ENCODE results near the gene ABCB8. TPM values are rescaled to one million over a fixed set of nuclear protein-coding genes. Genes with fewer than 3 reads are reported as not detected.

ABCB8 gene
- total and polyA plus RNA-seq, 9 of the 15 experiments (the other 6 are each of a cell fraction or from before 2014, with no cell fraction given), result 7.6 to 106 (median 36.3) TPM

DNA sequence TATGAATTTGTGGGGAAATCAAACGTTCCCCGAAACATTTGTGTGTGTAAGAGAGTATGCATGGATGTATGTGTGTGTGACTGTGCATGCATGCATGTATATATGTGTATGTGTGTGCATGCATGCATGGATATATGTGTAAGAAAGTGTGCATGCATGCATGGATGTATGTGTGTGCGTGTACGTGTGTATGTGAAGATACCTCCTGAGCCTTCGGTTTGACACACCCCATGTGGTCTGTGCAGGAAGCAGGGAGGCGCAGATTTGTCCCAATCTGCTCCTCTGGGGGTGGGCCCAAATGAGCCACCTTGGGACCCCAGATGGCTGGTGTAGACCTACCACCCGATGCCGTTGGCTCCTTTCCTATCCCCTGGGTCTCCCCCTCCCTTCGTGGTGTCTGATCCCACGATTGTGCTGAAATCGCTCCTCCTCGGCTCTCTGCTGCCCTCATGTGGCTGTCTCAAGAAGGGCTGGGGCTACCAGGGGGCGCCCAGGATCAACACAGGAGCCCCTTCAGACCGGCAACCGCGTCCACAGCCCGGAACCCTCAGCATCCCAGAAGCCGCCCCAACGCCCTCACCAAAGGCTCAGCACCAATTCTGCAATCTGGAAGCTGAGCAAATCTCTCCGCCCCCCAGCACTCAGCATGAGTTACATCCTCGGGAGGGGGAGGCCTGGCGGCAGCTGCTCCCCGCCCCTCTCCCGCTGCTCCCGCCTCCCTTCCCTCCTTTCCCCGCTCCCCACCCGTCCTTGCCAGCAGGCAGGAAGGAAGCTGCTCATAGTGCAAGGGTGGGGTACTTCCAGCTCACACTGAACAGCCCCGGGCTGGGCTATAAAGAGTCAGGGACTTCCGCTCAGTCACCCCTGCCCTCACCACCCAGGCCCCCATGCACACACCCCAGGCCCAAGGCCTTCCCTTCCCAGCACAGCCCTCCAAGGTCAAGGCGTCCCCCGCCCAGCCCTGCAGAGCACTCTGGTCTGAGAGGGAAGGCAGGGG is 39.7 kb upstream of the ABCB8 start (continued):
- TF ChIP-seq, protein P1, sequence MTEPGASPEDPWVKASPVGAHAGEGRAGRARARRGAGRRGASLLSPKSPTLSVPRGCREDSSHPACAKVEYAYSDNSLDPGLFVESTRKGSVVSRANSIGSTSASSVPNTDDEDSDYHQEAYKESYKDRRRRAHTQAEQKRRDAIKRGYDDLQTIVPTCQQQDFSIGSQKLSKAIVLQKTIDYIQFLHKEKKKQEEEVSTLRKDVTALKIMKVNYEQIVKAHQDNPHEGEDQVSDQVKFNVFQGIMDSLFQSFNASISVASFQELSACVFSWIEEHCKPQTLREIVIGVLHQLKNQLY (CRISPR knock-in tag; conservative IDR thresholded peaks at IDR 0.05), result no peak; a peak in 1 of 4 replicates
- TF ChIP-seq POLR2B (IDR thresholded peaks at IDR 0.05; ENCODE audit: low read depth, partially characterized antibody) (no peak), CREB1 (IDR thresholded peaks at IDR 0.05) (no peak; the same call in 1 of the 2 replicates), CREB1 (CRISPR knock-in tag; IDR thresholded peaks at IDR 0.05) (peak; percentile 27; the same call in 1 of the 2 replicates), CHCHD3 (CRISPR knock-in tag; IDR thresholded peaks at IDR 0.05) (no peak), ETV1 (tag; conservative IDR thresholded peaks at IDR 0.05; ENCODE audit: low read depth) (peak; percentile 74), GTF2F1 (IDR thresholded peaks at IDR 0.05; ENCODE audit: low read depth, low read length) (no peak)
- TF ChIP-seq, protein P2, sequence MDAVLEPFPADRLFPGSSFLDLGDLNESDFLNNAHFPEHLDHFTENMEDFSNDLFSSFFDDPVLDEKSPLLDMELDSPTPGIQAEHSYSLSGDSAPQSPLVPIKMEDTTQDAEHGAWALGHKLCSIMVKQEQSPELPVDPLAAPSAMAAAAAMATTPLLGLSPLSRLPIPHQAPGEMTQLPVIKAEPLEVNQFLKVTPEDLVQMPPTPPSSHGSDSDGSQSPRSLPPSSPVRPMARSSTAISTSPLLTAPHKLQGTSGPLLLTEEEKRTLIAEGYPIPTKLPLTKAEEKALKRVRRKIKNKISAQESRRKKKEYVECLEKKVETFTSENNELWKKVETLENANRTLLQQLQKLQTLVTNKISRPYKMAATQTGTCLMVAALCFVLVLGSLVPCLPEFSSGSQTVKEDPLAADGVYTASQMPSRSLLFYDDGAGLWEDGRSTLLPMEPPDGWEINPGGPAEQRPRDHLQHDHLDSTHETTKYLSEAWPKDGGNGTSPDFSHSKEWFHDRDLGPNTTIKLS (IDR thresholded peaks at IDR 0.05; ENCODE audit: borderline replicate concordance, low read depth), result no peak
- TF ChIP-seq, protein P3, sequence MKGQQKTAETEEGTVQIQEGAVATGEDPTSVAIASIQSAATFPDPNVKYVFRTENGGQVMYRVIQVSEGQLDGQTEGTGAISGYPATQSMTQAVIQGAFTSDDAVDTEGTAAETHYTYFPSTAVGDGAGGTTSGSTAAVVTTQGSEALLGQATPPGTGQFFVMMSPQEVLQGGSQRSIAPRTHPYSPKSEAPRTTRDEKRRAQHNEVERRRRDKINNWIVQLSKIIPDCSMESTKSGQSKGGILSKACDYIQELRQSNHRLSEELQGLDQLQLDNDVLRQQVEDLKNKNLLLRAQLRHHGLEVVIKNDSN (CRISPR knock-in tag; IDR thresholded peaks at IDR 0.05), result no peak
- TF ChIP-seq, protein P4, sequence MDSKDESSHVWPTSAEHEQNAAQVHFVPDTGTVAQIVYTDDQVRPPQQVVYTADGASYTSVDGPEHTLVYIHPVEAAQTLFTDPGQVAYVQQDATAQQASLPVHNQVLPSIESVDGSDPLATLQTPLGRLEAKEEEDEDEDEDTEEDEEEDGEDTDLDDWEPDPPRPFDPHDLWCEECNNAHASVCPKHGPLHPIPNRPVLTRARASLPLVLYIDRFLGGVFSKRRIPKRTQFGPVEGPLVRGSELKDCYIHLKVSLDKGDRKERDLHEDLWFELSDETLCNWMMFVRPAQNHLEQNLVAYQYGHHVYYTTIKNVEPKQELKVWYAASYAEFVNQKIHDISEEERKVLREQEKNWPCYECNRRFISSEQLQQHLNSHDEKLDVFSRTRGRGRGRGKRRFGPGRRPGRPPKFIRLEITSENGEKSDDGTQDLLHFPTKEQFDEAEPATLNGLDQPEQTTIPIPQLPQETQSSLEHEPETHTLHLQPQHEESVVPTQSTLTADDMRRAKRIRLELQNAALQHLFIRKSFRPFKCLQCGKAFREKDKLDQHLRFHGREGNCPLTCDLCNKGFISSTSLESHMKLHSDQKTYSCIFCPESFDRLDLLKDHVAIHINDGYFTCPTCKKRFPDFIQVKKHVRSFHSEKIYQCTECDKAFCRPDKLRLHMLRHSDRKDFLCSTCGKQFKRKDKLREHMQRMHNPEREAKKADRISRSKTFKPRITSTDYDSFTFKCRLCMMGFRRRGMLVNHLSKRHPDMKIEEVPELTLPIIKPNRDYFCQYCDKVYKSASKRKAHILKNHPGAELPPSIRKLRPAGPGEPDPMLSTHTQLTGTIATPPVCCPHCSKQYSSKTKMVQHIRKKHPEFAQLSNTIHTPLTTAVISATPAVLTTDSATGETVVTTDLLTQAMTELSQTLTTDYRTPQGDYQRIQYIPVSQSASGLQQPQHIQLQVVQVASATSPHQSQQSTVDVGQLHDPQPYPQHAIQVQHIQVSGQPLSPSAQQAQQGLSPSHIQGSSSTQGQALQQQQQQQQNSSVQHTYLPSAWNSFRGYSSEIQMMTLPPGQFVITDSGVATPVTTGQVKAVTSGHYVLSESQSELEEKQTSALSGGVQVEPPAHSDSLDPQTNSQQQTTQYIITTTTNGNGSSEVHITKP (IDR thresholded peaks at IDR 0.05; ENCODE audit: partially characterized antibody), result peak; percentile 11
- TF ChIP-seq, protein P5, sequence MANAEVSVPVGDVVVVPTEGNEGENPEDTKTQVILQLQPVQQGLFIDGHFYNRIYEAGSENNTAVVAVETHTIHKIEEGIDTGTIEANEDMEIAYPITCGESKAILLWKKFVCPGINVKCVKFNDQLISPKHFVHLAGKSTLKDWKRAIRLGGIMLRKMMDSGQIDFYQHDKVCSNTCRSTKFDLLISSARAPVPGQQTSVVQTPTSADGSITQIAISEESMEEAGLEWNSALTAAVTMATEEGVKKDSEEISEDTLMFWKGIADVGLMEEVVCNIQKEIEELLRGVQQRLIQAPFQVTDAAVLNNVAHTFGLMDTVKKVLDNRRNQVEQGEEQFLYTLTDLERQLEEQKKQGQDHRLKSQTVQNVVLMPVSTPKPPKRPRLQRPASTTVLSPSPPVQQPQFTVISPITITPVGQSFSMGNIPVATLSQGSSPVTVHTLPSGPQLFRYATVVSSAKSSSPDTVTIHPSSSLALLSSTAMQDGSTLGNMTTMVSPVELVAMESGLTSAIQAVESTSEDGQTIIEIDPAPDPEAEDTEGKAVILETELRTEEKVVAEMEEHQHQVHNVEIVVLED (CRISPR knock-in tag; IDR thresholded peaks at IDR 0.05), result no peak
- TF ChIP-seq, protein P6, sequence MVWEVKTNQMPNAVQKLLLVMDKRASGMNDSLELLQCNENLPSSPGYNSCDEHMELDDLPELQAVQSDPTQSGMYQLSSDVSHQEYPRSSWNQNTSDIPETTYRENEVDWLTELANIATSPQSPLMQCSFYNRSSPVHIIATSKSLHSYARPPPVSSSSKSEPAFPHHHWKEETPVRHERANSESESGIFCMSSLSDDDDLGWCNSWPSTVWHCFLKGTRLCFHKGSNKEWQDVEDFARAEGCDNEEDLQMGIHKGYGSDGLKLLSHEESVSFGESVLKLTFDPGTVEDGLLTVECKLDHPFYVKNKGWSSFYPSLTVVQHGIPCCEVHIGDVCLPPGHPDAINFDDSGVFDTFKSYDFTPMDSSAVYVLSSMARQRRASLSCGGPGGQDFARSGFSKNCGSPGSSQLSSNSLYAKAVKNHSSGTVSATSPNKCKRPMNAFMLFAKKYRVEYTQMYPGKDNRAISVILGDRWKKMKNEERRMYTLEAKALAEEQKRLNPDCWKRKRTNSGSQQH (CRISPR knock-in tag; IDR thresholded peaks at IDR 0.05), result 0 out of 2 replicates have a peak, but pooled peaks have one; percentile 11
- TF ChIP-seq, protein P7, sequence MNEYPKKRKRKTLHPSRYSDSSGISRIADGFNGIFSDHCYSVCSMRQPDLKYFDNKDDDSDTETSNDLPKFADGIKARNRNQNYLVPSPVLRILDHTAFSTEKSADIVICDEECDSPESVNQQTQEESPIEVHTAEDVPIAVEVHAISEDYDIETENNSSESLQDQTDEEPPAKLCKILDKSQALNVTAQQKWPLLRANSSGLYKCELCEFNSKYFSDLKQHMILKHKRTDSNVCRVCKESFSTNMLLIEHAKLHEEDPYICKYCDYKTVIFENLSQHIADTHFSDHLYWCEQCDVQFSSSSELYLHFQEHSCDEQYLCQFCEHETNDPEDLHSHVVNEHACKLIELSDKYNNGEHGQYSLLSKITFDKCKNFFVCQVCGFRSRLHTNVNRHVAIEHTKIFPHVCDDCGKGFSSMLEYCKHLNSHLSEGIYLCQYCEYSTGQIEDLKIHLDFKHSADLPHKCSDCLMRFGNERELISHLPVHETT (CRISPR knock-in tag; conservative IDR thresholded peaks at IDR 0.05 in 1 of 2, IDR thresholded peaks at IDR 0.05 in 1 of 2), result no peak

Data from K562 (cell line).